K562 (cell line): ENCODE results near the gene PEF1. TPM values are rescaled to one million over a fixed set of nuclear protein-coding genes. Genes with fewer than 3 reads are reported as not detected.

Experiments used
- ATAC-seq: fragments of 200-7000 bp; cut with Tn5 transposase; 3 replicates; pipeline ENCODE4 v1.9.1; 2020; ENCODE audit warnings: moderate library complexity
- BruUV-seq: library from RNA; stranded (reverse); fragments of 400-500 nt; replicated peaks from 2 replicates; lab custom pipeline; 2021; lab: Mats Ljungman, UMichigan
- CTCF ChIA-PET: fragments of 300-600 bp; formaldehyde crosslinking; extraction: SDS; loops from one replicate; lab custom pipeline; 2021; ENCODE audit warnings: low intra/inter-chr PET ratio; lab: Yijun Ruan, JAX
- POLR2A ChIA-PET: fragments of 300-600, 350-650 bp; sonication (Branson Sonifier 250); formaldehyde crosslinking; extraction: SDS; loops from one replicate; lab custom pipeline; 2021; ENCODE audit warnings: antibody characterized with exemption, inconsistent platforms; lab: Yijun Ruan, JAX
- DNase-seq, 4 experiments: peaks; one replicate each; pipeline versions ENCODE4 v3.0.0 to v3.0.0-alpha.2; 2011 to 2018; ENCODE audit warnings: low spot score in 3 of 4, mixed read lengths in 3 of 4; ENCODE audit errors: extremely low read depth in 1 of 4
- FAIRE-seq: peaks from 2 replicates; lab custom pipeline; 2011; peaks lifted over from hg19 to GRCh38; lab: Jason Lieb, UNC
- H2AFZ ChIP-seq: 2 replicates; pipeline ENCODE4 v1.6.0; 2011; ENCODE audit warnings: low read depth, low read length, control low read depth, inconsistent platforms
- H3K27ac ChIP-seq: fragments of 200-600 bp; 3 replicates; pipeline ENCODE4 v1.8.0; 2011; ENCODE audit warnings: low read depth, mild to moderate bottlenecking, control low read depth, inconsistent platforms, low read length, moderate library complexity, mixed read lengths; ENCODE audit errors: extremely low read depth
- H3K27me3 ChIP-seq, 2 experiments: fragments of 300-600 bp in 1 of 2; 2 replicates in 1 of 2; 3 replicates in 1 of 2; pipeline versions ENCODE4 v1.6.0 to v1.8.0; 2011; ENCODE audit warnings: inconsistent platforms in 2 of 2, low read length in 2 of 2, mild to moderate bottlenecking in 1 of 2, mixed read lengths in 1 of 2, moderate library complexity in 1 of 2; ENCODE audit not compliant: control insufficient read depth in 2 of 2, insufficient read depth in 2 of 2
- H3K36me3 ChIP-seq: fragments of 300-600 bp; 3 replicates; pipeline ENCODE4 v1.8.0; 2011; ENCODE audit warnings: mild to moderate bottlenecking, low read length, inconsistent platforms; ENCODE audit not compliant: control insufficient read depth, insufficient read depth
- H3K4me1 ChIP-seq, 2 experiments: fragments of 200-600 bp in 1 of 2; replicated peaks in 1 of 2; 2 replicates in 1 of 2; 3 replicates in 1 of 2; pipeline versions ENCODE4 v1.5.1 to v1.8.0; 2011; ENCODE audit warnings: inconsistent platforms in 2 of 2, low read length in 2 of 2, mild to moderate bottlenecking in 1 of 2, mixed read lengths in 1 of 2, moderate library complexity in 1 of 2; ENCODE audit not compliant: control insufficient read depth in 2 of 2, insufficient read depth in 2 of 2
- H3K4me2 ChIP-seq: 2 replicates; pipeline ENCODE4 v1.6.1; 2011; ENCODE audit warnings: low read length, control low read depth, inconsistent platforms, mixed read lengths; ENCODE audit not compliant: insufficient read depth
- H3K4me3 ChIP-seq: fragments of 200-600 bp; sonication (generic), shearing (Covaris generic); 2 replicates; pipeline ENCODE4 v1.5.1; 2016; ENCODE audit warnings: control low read depth, inconsistent platforms
- H3K79me2 ChIP-seq: fragments of 200-600 bp; 3 replicates; pipeline ENCODE4 v1.8.0; 2011; ENCODE audit warnings: low read length, inconsistent platforms; ENCODE audit not compliant: control insufficient read depth, insufficient read depth
- H3K9ac ChIP-seq, 2 experiments: 2 replicates each; pipeline versions ENCODE4 v1.6.0 to v1.6.1; 2011; ENCODE audit warnings: low read depth in 2 of 2, low read length in 2 of 2, control low read depth in 1 of 2, inconsistent platforms in 1 of 2, mild to moderate bottlenecking in 1 of 2, mixed read lengths in 1 of 2; ENCODE audit not compliant: insufficient read depth in 1 of 2
- H3K9me1 ChIP-seq: one replicate; pipeline ENCODE4 v1.6.0; 2011; ENCODE audit warnings: inconsistent platforms, mild to moderate bottlenecking, low read length, moderate library complexity; ENCODE audit not compliant: control insufficient read depth, insufficient read depth
- H3K9me3 ChIP-seq: replicated peaks from 2 replicates; pipeline ENCODE4 v1.5.1; 2011; ENCODE audit warnings: low read depth, low read length, inconsistent platforms; ENCODE audit not compliant: control insufficient read depth, insufficient read depth
- H4K20me1 ChIP-seq: replicated peaks from 2 replicates; pipeline ENCODE4 v1.6.1; 2011; ENCODE audit warnings: low read length, inconsistent platforms, mixed read lengths; ENCODE audit not compliant: control insufficient read depth, insufficient read depth
- CEBPG ChIP-seq, 3 experiments: fragments of 200-800 bp in 1 of 3; sonication (Bioruptor generic) in 1 of 3; sonication (generic) in 1 of 3; formaldehyde crosslinking in 1 of 3; IDR thresholded peaks in 2 of 3; conservative IDR thresholded peaks in 1 of 3; 2 replicates each; pipeline versions ENCODE4 v1.6.1 to v1.8.0; 2016 to 2022; ENCODE audit warnings: missing compliant biosample characterization in 2 of 3, missing genetic modification characterization in 2 of 3, mild to moderate bottlenecking in 1 of 3, missing genetic modification reagents in 1 of 3
- CREB5 ChIP-seq: fragments of 250-450 bp; sonication (Bioruptor Pico); IDR thresholded peaks from 2 replicates; pipeline ENCODE4 v1.5.0; 2020; ENCODE audit warnings: mild to moderate bottlenecking
- GABPB1 ChIP-seq: sonication (generic); formaldehyde crosslinking; IDR thresholded peaks from 2 replicates; pipeline ENCODE4 v1.8.0; 2022; ENCODE audit warnings: mild to moderate bottlenecking, missing genetic modification reagents
- NFATC3 ChIP-seq: fragments of 450-650 bp; IDR thresholded peaks from 2 replicates; pipeline ENCODE4 v1.6.1; 2017; ENCODE audit warnings: mild to moderate bottlenecking
- ZNF133 ChIP-seq: fragments of 250-450 bp; sonication (Bioruptor Pico); IDR thresholded peaks from 2 replicates; pipeline ENCODE4 v1.4.0; 2020; ENCODE audit warnings: mild to moderate bottlenecking
- ZNF143 ChIP-seq: sonication (generic); formaldehyde crosslinking; IDR thresholded peaks from 2 replicates; pipeline ENCODE4 v1.9.0; 2022; ENCODE audit warnings: mild to moderate bottlenecking, missing genetic modification reagents
- ZNF263 ChIP-seq: sonication (generic); formaldehyde crosslinking; IDR thresholded peaks from 2 replicates; pipeline ENCODE4 v1.8.0; 2022; ENCODE audit warnings: mild to moderate bottlenecking, missing genetic modification reagents, borderline replicate concordance
- ZNF589 ChIP-seq: fragments of 200-800 bp; sonication (Bioruptor generic); IDR thresholded peaks from 2 replicates; pipeline ENCODE4 v1.6.1; 2016; ENCODE audit warnings: low read depth, missing genetic modification characterization, missing compliant biosample characterization
- ZNF592 ChIP-seq: fragments of 450-650 bp; IDR thresholded peaks from 2 replicates; pipeline ENCODE4 v1.6.1; 2017; ENCODE audit warnings: antibody characterized with exemption, mild to moderate bottlenecking
- WGBS: fragments of 100-300 bp; shearing (Covaris generic); methylation state at CpG from one replicate; pipeline ENCODE4 v1.1.6; 2016; ENCODE audit warnings: low coverage, mixed read lengths; ENCODE audit not compliant: insufficient coverage; ENCODE audit errors: missing lambda C conversion rate; 5-methylcytosine and 5-hydroxymethylcytosine counted together
- in situ Hi-C: fragments of 300-500 bp; cut with MboI; formaldehyde crosslinking; loops from 4 replicates; pipeline ENCODE4 v1.15.0; 2018; ENCODE audit warnings: inconsistent platforms, mixed read lengths
- intact Hi-C: fragments of 100-400 bp; cut with micrococcal nuclease; formaldehyde crosslinking; loops from 2 replicates; pipeline ENCODE4 v1.14.2; 2022
- polyA plus RNA-seq, 8 experiments: library from polyadenylated mRNA; depleted of rRNA in 4 of 8; stranded (reverse) in 5 of 8; unstranded in 3 of 8; fragments of >200 nt; fragmentation: Nextera tagmentation in 2 of 8; fragmentation: Illumina TruSeq in 1 of 8; extraction: Ambion mirVana in 2 of 8; extraction: Trizol in 1 of 8; gene quantifications; 2 replicates each; pipeline versions ENCODE4 v1.2.1 to v1.2.3, GENCODE V29; 2011 to 2014; ENCODE audit warnings: inconsistent platforms in 1 of 8, missing spikeins in 1 of 8
- total RNA-seq, 7 experiments: library from RNA; depleted of rRNA in 6 of 7; stranded (reverse); fragments of >200 nt in 6 of 7; fragmentation: Illumina TruSeq in 2 of 7; extraction: Trizol in 2 of 7; gene quantifications; 2 replicates each; pipeline versions ENCODE4 v1.2.1 to v1.2.3, GENCODE V29; 2011 to 2021; ENCODE audit warnings: low replicate concordance in 1 of 7

PEF1 gene
- total and polyA plus RNA-seq, 9 of the 15 experiments (the other 6 are each of a cell fraction or from before 2014, with no cell fraction given), result 26.3 to 95.5 (median 61.9) TPM

GRCh38 chr1:31655756-31656155 lies 11.1 kb upstream of the PEF1 start:
- H3K9ac ChIP-seq, result no peak overlapping the region
- H3K36me3 ChIP-seq, result no peaks in the 10 kb centered on the region
- H3K27me3 ChIP-seq, result peaks cover 45 to 79% of the 10 kb centered on the region in 2 experiments; a peak in 4 of 5 replicates
- no peaks in the 10 kb centered on the region for H3K9me3 ChIP-seq
- in situ Hi-C loops (no loop called here), intact Hi-C loops (no loop called here)
- 1% methylated on average over 4 of the region's 4 CpGs for WGBS
- peaks cover 4% of the 10 kb centered on the region; the same call in 1 of the 2 replicates for H4K20me1 ChIP-seq
- no peaks in the 10 kb centered on the region for H3K9me1 ChIP-seq
- DNase-seq (no peak), FAIRE-seq (no peak), ATAC-seq (no peak)
- BruUV-seq, result no TSS peak
- H3K4me3 ChIP-seq, result no peak overlapping the region
- no peak overlapping the region for H3K4me2 ChIP-seq
- H3K27ac ChIP-seq, result no peak overlapping the region
- POLR2A ChIA-PET, result interaction anchor here (1.1 kb wide), 1 partner anchor 11 kb away, joined by 4 read pairs; the partner anchor contains the start of gene PEF1
- TF ChIP-seq CEBPG (CRISPR knock-in tag; IDR thresholded peaks at IDR 0.05) (no peak), CEBPG (tag; conservative IDR thresholded peaks at IDR 0.05 in 1 of 2, IDR thresholded peaks at IDR 0.05 in 1 of 2) (no peak), ZNF263 (CRISPR knock-in tag) (0 out of 2 replicates have a peak, but pooled peaks have one; percentile 27)
- H3K4me1 ChIP-seq, result no peaks in the 10 kb centered on the region
- no peaks in the 10 kb centered on the region for H3K79me2 ChIP-seq
- CTCF ChIA-PET, result interaction anchor here (0.5 kb wide), 1 partner anchor 20 kb away, joined by 3 read pairs; no protein-coding TSS in a partner anchor
- no peak overlapping the region for H2AFZ ChIP-seq

GRCh38 chr1:31655104-31655503 lies 10.4 kb upstream of the PEF1 start:
- CTCF ChIA-PET, result no interaction called here
- H3K9me3 ChIP-seq, result no peaks in the 10 kb centered on the region
- H3K27ac ChIP-seq, result no peak overlapping the region
- no peak overlapping the region for H3K4me2 ChIP-seq
- BruUV-seq, result no TSS peak
- H3K27me3 ChIP-seq, result peaks cover 39 to 75% of the 10 kb centered on the region in 2 experiments; a peak in 4 of 5 replicates
- in situ Hi-C loops, result no loop called here
- H3K9ac ChIP-seq, result no peak overlapping the region
- DNase-seq (no peak), ATAC-seq (no peak), FAIRE-seq (no peak)
- H3K4me3 ChIP-seq, result no peak overlapping the region
- intact Hi-C loops, result no loop called here
- no peak overlapping the region for H2AFZ ChIP-seq
- no peaks in the 10 kb centered on the region for H3K36me3 ChIP-seq
- H3K4me1 ChIP-seq, result no peaks in the 10 kb centered on the region
- H3K9me1 ChIP-seq, result no peaks in the 10 kb centered on the region
- POLR2A ChIA-PET, result interaction anchor here (0.6 to 1.3 kb wide), 3 partner anchors 10 to 733 kb away, joined by 3 to 6 read pairs (median 3); partner anchors contain the start of gene PEF1
- H4K20me1 ChIP-seq, result peaks cover 4% of the 10 kb centered on the region; the same call in 1 of the 2 replicates
- WGBS, result 4% methylated on average over 6 of the region's 6 CpGs
- H3K79me2 ChIP-seq, result no peaks in the 10 kb centered on the region
- no peak for TF ChIP-seq ZNF133 (CRISPR knock-in tag)
- no peak for TF ChIP-seq ZNF143 (CRISPR knock-in tag)
- no peak for TF ChIP-seq ZNF589 (CRISPR knock-in tag)
- TF ChIP-seq GABPB1 (CRISPR knock-in tag), result no peak
- no peak for TF ChIP-seq NFATC3
- no peak for TF ChIP-seq ZNF592
- TF ChIP-seq CREB5 (CRISPR knock-in tag), result no peak
